ENCODE measurements around the gene ARHGEF4.

DNA sequence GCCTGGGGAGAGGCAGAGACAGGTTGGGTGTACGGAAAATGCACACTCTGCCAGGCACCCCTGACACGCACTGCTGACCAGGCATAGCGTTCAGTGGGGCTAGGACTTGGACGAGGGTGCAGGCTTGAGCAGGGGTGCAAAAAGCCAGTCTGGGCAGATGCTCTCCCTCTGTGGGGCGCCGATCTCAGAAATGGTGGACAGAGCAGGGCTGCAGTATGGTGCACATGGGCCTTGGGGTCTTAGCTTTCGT is 1.0 kb upstream of the ARHGEF4 start:
- TF ChIP-seq SUZ12 (IDR thresholded peaks at IDR 0.05), result no peak
- TF ChIP-seq L3MBTL2 (conservative IDR thresholded peaks at IDR 0.05), result no peak
- no peak for TF ChIP-seq FOXK2 (IDR thresholded peaks at IDR 0.05)
- no peak for TF ChIP-seq ELF4 (IDR thresholded peaks at IDR 0.05)
- no peak for TF ChIP-seq FOXM1 (IDR thresholded peaks at IDR 0.05; ENCODE audit: borderline replicate concordance)
- TF ChIP-seq SP1 (IDR thresholded peaks at IDR 0.05), result no peak
- no peak for TF ChIP-seq TARDBP (IDR thresholded peaks at IDR 0.05)
- no peak for TF ChIP-seq FOXA1 (IDR thresholded peaks at IDR 0.05)
- TF ChIP-seq ARNT (IDR thresholded peaks at IDR 0.05), result no peak
- TF ChIP-seq, protein P1, sequence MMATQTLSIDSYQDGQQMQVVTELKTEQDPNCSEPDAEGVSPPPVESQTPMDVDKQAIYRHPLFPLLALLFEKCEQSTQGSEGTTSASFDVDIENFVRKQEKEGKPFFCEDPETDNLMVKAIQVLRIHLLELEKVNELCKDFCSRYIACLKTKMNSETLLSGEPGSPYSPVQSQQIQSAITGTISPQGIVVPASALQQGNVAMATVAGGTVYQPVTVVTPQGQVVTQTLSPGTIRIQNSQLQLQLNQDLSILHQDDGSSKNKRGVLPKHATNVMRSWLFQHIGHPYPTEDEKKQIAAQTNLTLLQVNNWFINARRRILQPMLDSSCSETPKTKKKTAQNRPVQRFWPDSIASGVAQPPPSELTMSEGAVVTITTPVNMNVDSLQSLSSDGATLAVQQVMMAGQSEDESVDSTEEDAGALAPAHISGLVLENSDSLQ (IDR thresholded peaks at IDR 0.05), result no peak
- TF ChIP-seq BHLHE40 (IDR thresholded peaks at IDR 0.05; ENCODE audit: borderline replicate concordance), result no peak

Data from HEK293T (cell line).